HFFc6 (cell line): Measurements from ENCODE around the gene NCKAP5L. TPM values are rescaled to one million over a fixed set of nuclear protein-coding genes. Genes with fewer than 3 reads are reported as not detected.

Source experiments
- DNase-seq: peaks from one replicate; pipeline ENCODE4 v3.0.0-alpha.2; 2018
- H3K27ac Mint-ChIP-seq: 2 replicates; pipeline ENCODE4 v1.8.0; 2020; ENCODE audit warnings: mild to moderate bottlenecking, mixed read lengths
- H3K27me3 Mint-ChIP-seq: 2 replicates; pipeline ENCODE4 v1.8.0; 2021; ENCODE audit warnings: mild to moderate bottlenecking, moderate library complexity, mixed read lengths; ENCODE audit not compliant: insufficient read depth
- H3K36me3 Mint-ChIP-seq: 2 replicates; pipeline ENCODE4 v1.8.0; 2021; ENCODE audit warnings: low read depth, mixed read lengths
- H3K4me1 Mint-ChIP-seq: 2 replicates; pipeline ENCODE4 v1.8.0; 2020; ENCODE audit warnings: low read depth, mixed read lengths
- H3K4me3 Mint-ChIP-seq: 2 replicates; pipeline ENCODE4 v1.8.0; 2020; ENCODE audit warnings: mild to moderate bottlenecking, moderate library complexity, mixed read lengths
- H3K9me3 Mint-ChIP-seq: 2 replicates; pipeline ENCODE4 v1.8.0; 2020; ENCODE audit warnings: mild to moderate bottlenecking, mixed read lengths
- total RNA-seq, 6 experiments: library from RNA; stranded (reverse); fragmentation: NEBNext Ultra II Directional; extraction: Animal tissue kit (Norgen Biotek cat#: 25700); gene quantifications; 2 replicates in 1 of 6; 3 replicates in 5 of 6; pipeline ENCODE4 v1.2.3, GENCODE V29; 2021
- TF ChIP-seq, protein P1 (sequence below): fragments of 200-600 bp; sonication (generic); IDR thresholded peaks from 2 replicates; pipeline ENCODE4 v1.5.0; 2021; ENCODE audit warnings: antibody characterized with exemption, mild to moderate bottlenecking

NCKAP5L gene
- total RNA-seq, 6 experiments from 2014 or later: 24.4 to 37.5 (median 25.0) TPM

DNA sequence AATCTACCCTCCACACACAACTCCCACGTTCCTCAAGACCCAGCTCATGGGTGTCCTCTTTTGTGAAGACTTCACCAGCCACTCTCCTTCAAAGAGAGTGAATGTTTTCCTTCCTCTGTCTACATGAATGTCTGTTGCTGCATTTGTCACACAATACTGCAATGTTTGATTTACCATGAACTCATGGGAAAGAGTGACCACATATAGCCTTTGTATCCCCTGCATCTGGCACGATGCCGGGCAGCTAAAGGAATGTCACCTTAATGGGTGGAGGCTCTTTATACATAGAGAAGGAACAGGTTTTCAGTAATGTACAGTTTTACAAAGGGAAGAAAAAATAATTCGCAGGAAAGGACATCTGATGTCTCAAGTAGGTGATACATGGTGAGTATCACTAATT, 26.8 kb upstream of the NCKAP5L start:
- Mint-ChIP-seq H3K27me3 (peaks cover 46% of the 10 kb centered on the region), H3K4me3 (no peak overlapping the region), H3K36me3 (no peaks in the 10 kb centered on the region), H3K9me3 (no peaks in the 10 kb centered on the region), H3K4me1 (no peaks in the 10 kb centered on the region), H3K27ac (no peak overlapping the region)
- DNase-seq: no peak
- TF ChIP-seq, protein P1, sequence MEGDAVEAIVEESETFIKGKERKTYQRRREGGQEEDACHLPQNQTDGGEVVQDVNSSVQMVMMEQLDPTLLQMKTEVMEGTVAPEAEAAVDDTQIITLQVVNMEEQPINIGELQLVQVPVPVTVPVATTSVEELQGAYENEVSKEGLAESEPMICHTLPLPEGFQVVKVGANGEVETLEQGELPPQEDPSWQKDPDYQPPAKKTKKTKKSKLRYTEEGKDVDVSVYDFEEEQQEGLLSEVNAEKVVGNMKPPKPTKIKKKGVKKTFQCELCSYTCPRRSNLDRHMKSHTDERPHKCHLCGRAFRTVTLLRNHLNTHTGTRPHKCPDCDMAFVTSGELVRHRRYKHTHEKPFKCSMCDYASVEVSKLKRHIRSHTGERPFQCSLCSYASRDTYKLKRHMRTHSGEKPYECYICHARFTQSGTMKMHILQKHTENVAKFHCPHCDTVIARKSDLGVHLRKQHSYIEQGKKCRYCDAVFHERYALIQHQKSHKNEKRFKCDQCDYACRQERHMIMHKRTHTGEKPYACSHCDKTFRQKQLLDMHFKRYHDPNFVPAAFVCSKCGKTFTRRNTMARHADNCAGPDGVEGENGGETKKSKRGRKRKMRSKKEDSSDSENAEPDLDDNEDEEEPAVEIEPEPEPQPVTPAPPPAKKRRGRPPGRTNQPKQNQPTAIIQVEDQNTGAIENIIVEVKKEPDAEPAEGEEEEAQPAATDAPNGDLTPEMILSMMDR: no peak

DNA sequence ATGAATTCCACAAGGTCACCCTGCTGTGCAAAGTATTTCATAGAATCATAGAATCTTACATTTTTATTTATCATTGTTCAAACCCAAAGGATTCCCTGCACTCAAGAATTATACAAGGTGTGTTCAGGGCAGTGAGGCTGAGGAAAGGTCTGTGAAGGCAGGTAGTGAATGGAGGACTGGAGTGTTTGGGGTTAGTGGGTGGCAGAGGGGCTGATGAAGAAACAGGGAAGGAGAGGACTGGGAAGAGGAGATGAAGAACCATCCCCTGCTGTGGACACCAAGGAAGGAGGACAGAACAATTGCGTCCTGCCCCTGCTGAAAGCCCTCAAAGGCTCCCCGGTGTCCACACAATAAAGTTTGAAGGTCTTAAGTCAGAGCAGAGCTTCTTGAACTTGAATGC, 25.5 kb upstream of the NCKAP5L start:
- Mint-ChIP-seq H3K4me1 (no peaks in the 10 kb centered on the region), H3K4me3 (no peak overlapping the region), H3K9me3 (no peaks in the 10 kb centered on the region), H3K27ac (no peak overlapping the region), H3K36me3 (no peaks in the 10 kb centered on the region), H3K27me3 (peaks cover 46% of the 10 kb centered on the region)
- TF ChIP-seq, protein P1: no peak
- no peak for DNase-seq

DNA sequence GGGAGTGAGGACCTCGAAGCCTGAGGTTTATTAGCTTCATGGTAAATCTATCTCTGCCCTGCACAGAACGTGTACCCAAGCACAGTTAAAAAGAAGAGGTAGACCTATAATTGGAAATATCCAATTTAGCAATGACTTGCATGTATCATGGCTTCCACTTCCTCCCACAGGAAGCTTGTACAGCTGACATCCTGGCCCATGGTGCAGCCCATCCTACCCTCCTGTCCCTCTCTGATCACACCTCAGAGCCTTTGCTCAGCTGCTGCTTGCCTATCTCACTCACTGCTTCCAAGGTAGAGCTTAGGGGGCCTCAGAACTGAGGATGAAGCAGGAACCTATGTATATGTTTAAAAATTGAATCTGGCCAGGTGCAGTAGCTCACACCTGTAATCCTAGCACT, 18.9 kb upstream of the NCKAP5L start:
- Mint-ChIP-seq H3K9me3 (no peaks in the 10 kb centered on the region), H3K27me3 (peaks cover 33% of the 10 kb centered on the region), H3K27ac (no peak overlapping the region), H3K36me3 (no peaks in the 10 kb centered on the region), H3K4me1 (peaks cover 16% of the 10 kb centered on the region), H3K4me3 (no peak overlapping the region)
- TF ChIP-seq, protein P1: no peak
- DNase-seq: no peak

DNA sequence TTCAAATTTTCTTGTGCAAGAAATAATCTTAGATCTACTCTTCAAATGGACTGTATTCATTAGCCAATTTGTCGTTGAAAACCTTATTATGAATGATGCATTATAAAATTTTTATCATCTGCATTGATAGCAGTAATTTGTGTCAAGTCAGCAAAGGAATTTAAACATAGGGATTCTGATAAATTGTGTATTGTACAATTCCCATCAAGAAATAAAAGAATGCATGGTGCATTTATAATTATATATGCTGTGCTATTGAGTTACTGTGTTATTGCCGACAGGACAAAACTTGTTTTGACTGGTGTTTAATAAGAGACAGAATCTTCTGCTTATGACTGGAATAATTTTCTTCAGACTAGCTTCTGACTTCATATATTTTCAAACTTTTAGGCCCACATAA, 17.8 kb upstream of the NCKAP5L start:
- Mint-ChIP-seq H3K9me3 (no peaks in the 10 kb centered on the region), H3K27me3 (peaks cover 23% of the 10 kb centered on the region), H3K4me3 (no peak overlapping the region), H3K4me1 (peaks cover 27% of the 10 kb centered on the region), H3K36me3 (no peaks in the 10 kb centered on the region), H3K27ac (no peak overlapping the region)
- TF ChIP-seq, protein P1: no peak
- no peak for DNase-seq

GRCh38 chr12:49843876-49844437, 15.7 kb upstream of the NCKAP5L start:
- Mint-ChIP-seq H3K4me3 (no peak overlapping the region), H3K27ac (peak overlapping the region; percentile 10; the same call in 1 of the 2 replicates), H3K9me3 (no peaks in the 10 kb centered on the region), H3K36me3 (no peaks in the 10 kb centered on the region), H3K4me1 (peaks cover 30% of the 10 kb centered on the region), H3K27me3 (peaks cover 18% of the 10 kb centered on the region)
- TF ChIP-seq, protein P1: no peak
- DNase-seq: no peak

- no peak for DNase-seq
- peak overlapping the region; percentile 92 for H3K27ac Mint-ChIP-seq
Measured at GRCh38 chr12:49843411-49843810, 15.2 kb upstream of the NCKAP5L start.

More at GRCh38 chr12:49843411-49843810, 15.2 kb upstream of the NCKAP5L start:
- H3K27me3 Mint-ChIP-seq: peaks cover 15% of the 10 kb centered on the region
- H3K9me3 Mint-ChIP-seq: no peaks in the 10 kb centered on the region
- TF ChIP-seq, protein P1: no peak
- H3K36me3 Mint-ChIP-seq: no peaks in the 10 kb centered on the region
- peaks cover 30% of the 10 kb centered on the region for H3K4me1 Mint-ChIP-seq
- H3K4me3 Mint-ChIP-seq: peak overlapping the region; percentile 94
